HUES6 (cell line): ENCODE results near the gene FPR1.
"Not testable (repeated sequence)": the region's sequence is repeated elsewhere in the genome, so short reads cannot be mapped to it uniquely, and the experiment has no call there.

Source experiments
- H3K27ac ChIP-seq: 2 replicates; pipeline ENCODE4 v1.7.0; 2013; ENCODE audit warnings: low read depth, mild to moderate bottlenecking, low read length, inconsistent platforms
- H3K27me3 ChIP-seq: 2 replicates; pipeline ENCODE4 v1.6.1; 2013; ENCODE audit warnings: low read length; ENCODE audit not compliant: control insufficient read depth, insufficient read depth
- H3K36me3 ChIP-seq: 2 replicates; pipeline ENCODE4 v1.6.1; 2013; ENCODE audit warnings: low read length; ENCODE audit not compliant: control insufficient read depth, insufficient read depth
- H3K4me1 ChIP-seq: 2 replicates; pipeline ENCODE4 v1.6.1; 2013; ENCODE audit warnings: low read length; ENCODE audit not compliant: control insufficient read depth, insufficient read depth
- H3K4me3 ChIP-seq: 2 replicates; pipeline ENCODE4 v1.5.1; 2013; ENCODE audit warnings: low read depth, low read length
- H3K9ac ChIP-seq: one replicate; pipeline ENCODE4 v1.6.1; 2013; ENCODE audit warnings: mild to moderate bottlenecking, low read length
- H3K9me3 ChIP-seq: 2 replicates; pipeline ENCODE4 v1.6.1; 2013; ENCODE audit warnings: low read depth, low read length; ENCODE audit not compliant: control insufficient read depth, insufficient read depth

FPR1 gene

GRCh38 chr19:51777570-51778462, 26.1 kb upstream of the FPR1 start:
- Histone ChIP-seq H3K27ac (no peak overlapping the region), H3K4me3 (no peak overlapping the region), H3K4me1 (no peaks in the 10 kb centered on the region), H3K27me3 (peaks cover 30% of the 10 kb centered on the region), H3K36me3 (no peaks in the 10 kb centered on the region), H3K9ac (no peak overlapping the region), H3K9me3 (0 out of 2 replicates have a peak, but pooled peaks cover 2% of the 10 kb centered on the region)

DNA sequence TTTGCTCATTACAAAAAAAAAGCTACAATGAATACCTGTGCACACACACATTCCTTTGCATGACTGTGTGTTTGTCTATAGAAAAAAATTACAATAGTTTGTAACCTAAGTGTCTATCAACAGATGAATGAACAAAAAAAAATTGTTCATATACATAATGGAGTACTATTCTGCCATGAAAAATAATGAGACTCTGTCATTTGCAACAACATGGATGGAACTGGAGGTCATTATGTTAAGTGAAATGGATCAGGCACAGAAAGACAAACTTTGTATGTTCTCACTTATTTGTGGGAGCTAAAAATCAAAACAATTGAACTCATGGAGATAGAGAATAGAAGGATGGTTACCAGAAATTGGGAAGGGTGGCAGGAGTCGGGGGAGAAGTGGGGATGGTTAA, 24.9 kb upstream of the FPR1 start:
- H3K27ac ChIP-seq, H3K9ac ChIP-seq, H3K4me3 ChIP-seq, H3K36me3 ChIP-seq, H3K4me1 ChIP-seq, H3K9me3 ChIP-seq: not testable (repeated sequence)
- H3K27me3 ChIP-seq, result peaks cover 26% of the 10 kb centered on the region

- Histone ChIP-seq H3K9ac (no peak overlapping the region), H3K27me3 (peaks cover 4% of the 10 kb centered on the region; the same call in 1 of the 2 replicates), H3K9me3 (0 out of 2 replicates have a peak, but pooled peaks cover 3% of the 10 kb centered on the region), H3K4me3 (no peak overlapping the region), H3K36me3 (no peaks in the 10 kb centered on the region), H3K4me1 (no peaks in the 10 kb centered on the region), H3K27ac (no peak overlapping the region)
Measured at GRCh38 chr19:51772977-51773376, 21.3 kb upstream of the FPR1 start.

GRCh38 chr19:51771376-51772130, 19.9 kb upstream of the FPR1 start:
- Histone ChIP-seq H3K27me3 (peaks cover 5% of the 10 kb centered on the region; the same call in 1 of the 2 replicates), H3K9me3 (0 out of 2 replicates have a peak, but pooled peaks cover 3% of the 10 kb centered on the region), H3K27ac (no peak overlapping the region), H3K4me1 (no peaks in the 10 kb centered on the region), H3K36me3 (no peaks in the 10 kb centered on the region), H3K4me3 (no peak overlapping the region), H3K9ac (no peak overlapping the region)

GRCh38 chr19:51766461-51766860, 14.8 kb upstream of the FPR1 start:
- H3K36me3 ChIP-seq, result no peaks in the 10 kb centered on the region
- H3K4me3 ChIP-seq, result no peak overlapping the region
- H3K27me3 ChIP-seq, result peaks cover 5% of the 10 kb centered on the region; the same call in 1 of the 2 replicates
- H3K9me3 ChIP-seq, result no peaks in the 10 kb centered on the region
- H3K4me1 ChIP-seq, result no peaks in the 10 kb centered on the region
- no peak overlapping the region for H3K9ac ChIP-seq
- no peak overlapping the region for H3K27ac ChIP-seq

- Histone ChIP-seq H3K27ac (no peak overlapping the region), H3K27me3 (peaks cover 5% of the 10 kb centered on the region; the same call in 1 of the 2 replicates), H3K9ac (no peak overlapping the region), H3K36me3 (no peaks in the 10 kb centered on the region), H3K4me3 (no peak overlapping the region), H3K9me3 (no peaks in the 10 kb centered on the region), H3K4me1 (peaks cover 7% of the 10 kb centered on the region; the same call in 1 of the 2 replicates)
Measured at GRCh38 chr19:51765086-51765485, 13.4 kb upstream of the FPR1 start.

GRCh38 chr19:51761696-51762095, 10.0 kb upstream of the FPR1 start:
- Histone ChIP-seq H3K27ac (no peak overlapping the region), H3K4me3 (no peak overlapping the region), H3K9ac (no peak overlapping the region), H3K36me3 (no peaks in the 10 kb centered on the region), H3K4me1 (peaks cover 7% of the 10 kb centered on the region; the same call in 1 of the 2 replicates), H3K27me3 (no peaks in the 10 kb centered on the region), H3K9me3 (no peaks in the 10 kb centered on the region)

GRCh38 chr19:51760697-51761356, 9.1 kb upstream of the FPR1 start, which contains the start of gene FPR2:
TSS of gene FPR2 (plus strand) at chr19:51761180. CDS start at chr19:51768659, 7,479 bp downstream.
- Histone ChIP-seq H3K27me3 (no peaks in the 10 kb centered on the region), H3K9ac (no peak within 1 kb of the TSS), H3K9me3 (no peaks in the 10 kb centered on the region), H3K27ac (no peak within 1 kb of the TSS), H3K4me3 (no peak within 1 kb of the TSS), H3K4me1 (peaks cover 7% of the 10 kb centered on the region; the same call in 1 of the 2 replicates), H3K36me3 (no peaks in the 10 kb centered on the region)

DNA sequence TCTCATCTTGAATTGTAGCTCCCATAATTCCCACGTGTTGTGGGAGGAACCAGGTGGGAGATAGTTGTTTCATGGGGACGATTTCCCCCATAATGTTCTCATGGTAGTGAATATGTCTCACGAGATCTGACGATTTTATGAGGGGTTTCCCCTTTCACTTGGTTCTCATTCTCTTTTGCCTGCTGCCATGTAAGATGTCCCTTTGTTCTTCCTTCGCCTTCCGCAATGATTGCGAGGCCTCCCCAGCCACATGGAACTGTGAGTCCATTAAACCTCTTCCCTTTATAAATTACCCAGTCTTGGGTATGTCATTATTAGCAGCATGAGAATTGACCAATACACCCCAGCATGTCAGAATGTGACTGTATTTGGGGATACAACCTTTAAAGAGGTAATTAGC, 3.9 kb upstream of the FPR1 start:
- H3K9ac ChIP-seq, result no peak overlapping the region
- H3K9me3 ChIP-seq, result no peaks in the 10 kb centered on the region
- H3K36me3 ChIP-seq, result no peaks in the 10 kb centered on the region
- H3K27ac ChIP-seq, result no peak overlapping the region
- H3K4me1 ChIP-seq, result 0 out of 2 replicates have a peak, but pooled peaks cover under 1% of the 10 kb centered on the region
- H3K27me3 ChIP-seq, result no peaks in the 10 kb centered on the region
- H3K4me3 ChIP-seq, result no peak overlapping the region

DNA sequence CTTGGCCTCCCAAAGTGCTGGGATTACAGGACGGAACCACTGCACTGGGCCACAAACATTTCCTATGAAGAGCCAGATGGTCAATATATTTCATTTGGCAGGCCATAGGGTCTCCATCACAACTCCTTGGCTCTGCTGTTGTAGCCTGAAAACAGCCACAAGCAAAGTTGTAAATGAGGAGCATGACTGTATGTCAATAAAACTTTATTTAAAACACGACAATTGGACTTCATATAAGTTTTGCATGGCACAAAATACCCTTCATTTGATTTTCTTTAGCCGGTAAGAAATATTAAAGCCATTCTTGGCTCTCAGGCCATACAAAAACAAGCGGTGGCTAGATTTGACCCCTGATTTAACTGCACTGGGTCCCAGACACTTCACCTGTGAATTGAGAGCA, 3.1 kb upstream of the FPR1 start:
- Histone ChIP-seq H3K27ac (no peak overlapping the region), H3K27me3 (no peaks in the 10 kb centered on the region), H3K36me3 (no peaks in the 10 kb centered on the region), H3K4me3 (no peak overlapping the region), H3K4me1 (no peaks in the 10 kb centered on the region), H3K9me3 (no peaks in the 10 kb centered on the region), H3K9ac (no peak overlapping the region)
